ENCODE data around the gene PRIMA1. TPM values are rescaled to one million over a fixed set of nuclear protein-coding genes. Genes with fewer than 3 reads are reported as not detected.

Gene PRIMA1
- total RNA-seq, 2 donors from 2014 or later = 2.3 to 3.5 TPM

DNA sequence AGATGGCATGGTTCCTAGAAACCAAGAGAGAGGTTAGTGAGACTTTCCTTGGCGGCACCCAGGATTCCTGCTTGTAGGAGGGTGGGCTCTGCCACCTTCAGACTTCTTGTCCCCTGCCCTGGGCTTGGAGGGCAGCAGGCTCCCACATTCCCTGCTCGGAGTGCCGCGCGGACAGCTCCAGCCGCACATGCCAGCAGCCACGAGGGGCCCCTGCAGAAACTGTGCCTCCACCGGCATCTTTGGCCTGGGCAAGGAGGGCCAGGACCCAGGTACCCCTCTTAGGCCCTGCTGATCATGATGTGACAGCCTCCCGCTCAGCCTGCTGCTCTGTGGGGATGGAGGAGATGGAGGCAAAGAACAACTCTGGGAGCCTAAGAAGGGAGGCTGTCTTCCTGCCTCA, 62.3 kb downstream of the PRIMA1 start:
- DNase-seq (ENCODE audit: low spot score) = no peak
- no peak overlapping the region for H3K27ac ChIP-seq

DNA sequence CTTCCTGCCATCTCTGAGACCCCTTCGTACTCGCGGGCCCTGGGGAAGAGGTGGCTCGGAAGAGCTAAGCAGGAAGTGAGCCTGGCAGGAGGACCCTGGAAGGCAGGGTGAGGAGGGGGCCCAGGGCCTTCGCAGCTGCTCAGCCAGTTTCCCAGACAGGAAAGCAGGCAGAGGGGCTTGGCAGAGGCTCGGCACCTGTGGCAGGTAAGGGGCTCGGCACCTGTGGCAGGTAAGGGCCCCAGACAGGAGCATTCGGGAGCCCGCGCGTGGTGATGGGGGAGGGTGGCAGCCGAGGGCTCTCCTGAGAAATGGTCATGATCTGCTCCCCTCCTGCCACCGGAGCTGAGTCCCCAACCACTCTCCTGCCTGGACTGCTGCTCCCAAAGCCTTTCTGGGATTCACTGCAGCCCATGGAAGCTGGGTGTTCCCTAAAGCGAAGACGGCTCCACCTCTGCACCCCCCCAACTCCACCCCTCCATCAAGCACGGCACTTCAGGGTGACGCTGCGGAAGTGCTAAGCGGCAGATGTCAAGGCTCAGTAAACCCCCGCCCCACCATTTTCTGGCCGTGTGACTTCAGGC, 63.2 kb downstream of the PRIMA1 start:
- Histone ChIP-seq H3K9me3 (no peaks in the 10 kb centered on the region), H3K4me3 (no peak overlapping the region), H3K27ac (no peak overlapping the region), H3K36me3 (no peaks in the 10 kb centered on the region), H3K4me1 (ENCODE audit: control insufficient read depth in 1 of 2, low read depth in 2 of 2) (no peaks in the 10 kb centered on the region), H3K27me3 (replicated peaks; ENCODE audit: insufficient read depth) (no peaks in the 10 kb centered on the region)
- TF ChIP-seq, protein P1, sequence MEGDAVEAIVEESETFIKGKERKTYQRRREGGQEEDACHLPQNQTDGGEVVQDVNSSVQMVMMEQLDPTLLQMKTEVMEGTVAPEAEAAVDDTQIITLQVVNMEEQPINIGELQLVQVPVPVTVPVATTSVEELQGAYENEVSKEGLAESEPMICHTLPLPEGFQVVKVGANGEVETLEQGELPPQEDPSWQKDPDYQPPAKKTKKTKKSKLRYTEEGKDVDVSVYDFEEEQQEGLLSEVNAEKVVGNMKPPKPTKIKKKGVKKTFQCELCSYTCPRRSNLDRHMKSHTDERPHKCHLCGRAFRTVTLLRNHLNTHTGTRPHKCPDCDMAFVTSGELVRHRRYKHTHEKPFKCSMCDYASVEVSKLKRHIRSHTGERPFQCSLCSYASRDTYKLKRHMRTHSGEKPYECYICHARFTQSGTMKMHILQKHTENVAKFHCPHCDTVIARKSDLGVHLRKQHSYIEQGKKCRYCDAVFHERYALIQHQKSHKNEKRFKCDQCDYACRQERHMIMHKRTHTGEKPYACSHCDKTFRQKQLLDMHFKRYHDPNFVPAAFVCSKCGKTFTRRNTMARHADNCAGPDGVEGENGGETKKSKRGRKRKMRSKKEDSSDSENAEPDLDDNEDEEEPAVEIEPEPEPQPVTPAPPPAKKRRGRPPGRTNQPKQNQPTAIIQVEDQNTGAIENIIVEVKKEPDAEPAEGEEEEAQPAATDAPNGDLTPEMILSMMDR (IDR thresholded peaks at IDR 0.05) = no peak
- ATAC-seq (ENCODE audit: insufficient number of reproducible peaks, low FRiP score, low read depth) (no peak), DNase-seq (ENCODE audit: low spot score) (no peak)

More for the DNA sequence above, 62.3 kb downstream of the PRIMA1 start:
- Histone ChIP-seq H3K36me3 (no peaks in the 10 kb centered on the region), H3K4me1 (ENCODE audit: control insufficient read depth in 1 of 2, low read depth in 2 of 2) (no peaks in the 10 kb centered on the region), H3K4me3 (no peak overlapping the region), H3K27me3 (replicated peaks; ENCODE audit: insufficient read depth) (no peaks in the 10 kb centered on the region), H3K9me3 (no peaks in the 10 kb centered on the region)
- TF ChIP-seq, protein P1 (IDR thresholded peaks at IDR 0.05) = no peak
- no peak for ATAC-seq (ENCODE audit: insufficient number of reproducible peaks, low FRiP score, low read depth)

DNA sequence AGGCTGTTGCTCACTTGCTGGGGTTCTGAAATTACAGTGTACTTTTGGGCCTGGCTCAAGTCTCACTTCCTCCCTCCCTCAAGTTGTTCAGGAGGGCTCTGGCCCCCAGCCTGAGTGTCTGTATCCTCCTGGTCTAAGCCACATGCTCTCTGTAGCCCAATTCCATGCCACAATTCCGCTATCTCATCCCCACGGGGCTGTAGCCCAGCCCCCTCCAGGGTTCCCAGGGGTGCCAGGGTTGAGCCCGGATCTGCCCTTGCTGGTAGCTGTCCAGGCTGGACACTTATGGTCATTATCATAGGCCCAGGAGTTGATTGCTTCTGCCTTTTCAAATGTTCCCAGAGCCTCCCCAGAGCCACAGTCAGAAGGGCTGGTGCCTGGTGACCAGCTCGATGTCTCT, 65.3 kb downstream of the PRIMA1 start:
- Histone ChIP-seq H3K9me3 (no peaks in the 10 kb centered on the region), H3K4me1 (ENCODE audit: control insufficient read depth in 1 of 2, low read depth in 2 of 2) (no peaks in the 10 kb centered on the region), H3K27me3 (replicated peaks; ENCODE audit: insufficient read depth) (no peaks in the 10 kb centered on the region), H3K4me3 (no peak overlapping the region), H3K27ac (no peak overlapping the region), H3K36me3 (no peaks in the 10 kb centered on the region)
- TF ChIP-seq, protein P1 (IDR thresholded peaks at IDR 0.05) = no peak
- no peak for DNase-seq (ENCODE audit: low spot score)
- ATAC-seq (ENCODE audit: insufficient number of reproducible peaks, low FRiP score, low read depth) = no peak

DNA sequence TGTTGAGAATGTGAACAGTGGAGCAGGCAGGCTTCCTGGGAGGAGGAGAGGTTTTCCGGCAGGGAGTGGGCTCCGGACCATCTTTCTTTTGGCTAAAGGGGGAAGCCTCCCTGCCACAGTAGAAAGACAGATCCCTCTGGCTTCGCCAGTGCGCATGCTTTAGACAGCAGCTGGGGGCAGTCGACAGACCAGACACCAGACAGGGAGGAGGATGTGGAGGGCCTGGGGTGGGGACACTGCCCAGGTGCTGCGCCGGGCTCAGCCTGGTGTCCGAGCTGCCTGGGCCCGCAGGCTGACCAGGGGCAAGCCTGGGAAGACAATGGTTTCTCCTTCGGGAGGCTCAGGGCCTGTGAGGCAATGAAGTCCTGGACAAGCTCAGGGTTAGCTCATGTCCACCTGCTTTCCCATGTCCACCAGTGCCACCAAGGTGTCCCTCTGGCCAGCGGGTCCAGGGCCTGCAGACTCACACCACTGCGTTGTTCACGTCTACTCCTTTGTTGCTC, 67.3 kb downstream of the PRIMA1 start:
- no peaks in the 10 kb centered on the region for H3K36me3 ChIP-seq
- no peaks in the 10 kb centered on the region for H3K9me3 ChIP-seq
- TF ChIP-seq, protein P1 (IDR thresholded peaks at IDR 0.05) = no peak
- ATAC-seq (ENCODE audit: insufficient number of reproducible peaks, low FRiP score, low read depth) (no peak), DNase-seq (ENCODE audit: low spot score) (no peak)
- H3K27ac ChIP-seq = no peak overlapping the region
- no peaks in the 10 kb centered on the region for H3K27me3 ChIP-seq (replicated peaks; ENCODE audit: insufficient read depth)
- no peaks in the 10 kb centered on the region for H3K4me1 ChIP-seq (ENCODE audit: control insufficient read depth in 1 of 2, low read depth in 2 of 2)
- H3K4me3 ChIP-seq = no peak overlapping the region

DNA sequence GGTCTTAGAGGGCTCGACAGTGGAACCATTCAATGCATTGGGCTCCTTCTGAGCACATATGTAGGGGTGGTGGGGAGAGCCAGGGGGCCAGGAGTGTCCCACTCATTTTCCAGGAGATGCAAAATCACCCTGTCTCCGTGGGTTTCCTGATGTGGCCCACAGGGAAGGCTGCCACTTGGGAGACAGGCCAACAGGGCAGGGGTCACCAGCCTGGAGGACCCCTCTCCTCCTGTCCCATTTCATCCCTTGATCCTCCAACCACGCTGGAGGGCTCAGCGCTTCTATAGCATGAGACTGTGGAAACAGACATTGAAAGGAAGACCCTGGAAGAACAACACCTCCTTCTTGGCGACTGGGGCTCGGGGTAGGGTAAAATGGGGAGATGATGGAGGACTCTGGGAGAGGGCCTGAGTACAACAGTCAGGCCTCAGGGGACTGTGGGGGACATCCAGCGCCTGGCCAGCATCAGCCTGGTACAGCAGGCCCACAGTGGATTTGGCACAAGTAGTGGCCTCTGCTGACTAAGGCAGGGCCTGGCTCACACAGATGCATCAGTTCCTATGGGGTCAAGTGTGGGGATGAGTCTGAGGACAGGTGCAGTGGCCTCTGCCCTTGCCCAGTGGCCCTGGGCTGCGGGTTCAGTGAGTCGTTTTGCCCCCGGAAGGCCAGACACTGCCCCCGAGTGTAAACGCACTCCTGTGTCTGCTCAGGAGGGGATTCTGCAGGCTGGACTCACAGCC, 68.0 kb downstream of the PRIMA1 start:
- H3K9me3 ChIP-seq = no peaks in the 10 kb centered on the region
- DNase-seq (ENCODE audit: low spot score) (no peak), ATAC-seq (ENCODE audit: insufficient number of reproducible peaks, low FRiP score, low read depth) (no peak)
- H3K36me3 ChIP-seq = no peaks in the 10 kb centered on the region
- H3K4me3 ChIP-seq = no peak overlapping the region
- H3K27me3 ChIP-seq (replicated peaks; ENCODE audit: insufficient read depth) = no peaks in the 10 kb centered on the region
- TF ChIP-seq, protein P1 (IDR thresholded peaks at IDR 0.05) = no peak
- H3K27ac ChIP-seq = no peak overlapping the region
- H3K4me1 ChIP-seq (ENCODE audit: control insufficient read depth in 1 of 2, low read depth in 2 of 2) = no peaks in the 10 kb centered on the region

Data from thoracic aorta (tissue), 2 donors.